Ramos (cell line): Measurements from ENCODE around the gene SNX30.

Experiments used
- in situ Hi-C: fragments of 300-500 bp; cut with MboI; formaldehyde crosslinking; loops from one replicate; pipeline ENCODE4 v1.14.3; 2022; ENCODE audit warnings: low sequenced_read_pairs; ENCODE audit not compliant: unreplicated experiment

Gene SNX30

DNA sequence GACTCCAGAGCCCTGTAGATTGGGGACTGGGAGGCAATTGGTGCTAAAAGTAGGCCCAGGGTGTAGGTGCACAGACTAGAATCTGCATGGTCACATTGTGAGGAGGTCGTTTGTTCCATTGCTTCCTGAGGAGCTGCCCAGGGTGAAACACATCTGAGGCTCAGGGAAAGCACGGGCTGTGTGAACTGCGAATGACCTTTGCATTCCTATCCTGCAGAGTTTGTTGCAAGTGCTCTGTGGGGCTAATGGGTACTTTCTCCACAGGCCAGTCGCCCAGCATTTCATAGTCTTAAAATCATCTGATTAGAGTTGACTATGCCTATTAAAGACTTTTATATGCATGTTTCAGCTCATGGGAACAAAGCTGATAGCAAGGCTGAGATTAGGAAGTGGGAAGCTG is 154.5 kb downstream of the SNX30 start:
- in situ Hi-C loops: no loop called here

DNA sequence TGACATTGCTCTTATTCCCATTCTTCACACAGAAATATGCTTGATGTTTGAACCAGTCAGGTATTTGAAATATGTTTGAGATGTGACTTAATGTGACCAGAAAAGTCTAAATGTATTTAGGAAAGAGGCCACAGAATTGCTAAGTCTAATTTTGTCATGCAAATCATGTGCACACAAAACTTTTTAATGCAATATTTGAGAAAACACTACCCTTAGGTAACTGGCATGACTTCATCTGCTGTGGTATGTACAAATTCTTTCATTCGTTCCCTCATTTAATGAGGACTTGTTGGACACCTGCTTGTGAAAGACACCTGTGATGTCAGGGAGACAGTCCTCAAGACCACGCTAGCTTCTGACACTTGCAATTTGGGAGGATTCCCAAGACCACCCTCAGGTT is 161.2 kb downstream of the SNX30 start:
- in situ Hi-C loops: no loop called here

DNA sequence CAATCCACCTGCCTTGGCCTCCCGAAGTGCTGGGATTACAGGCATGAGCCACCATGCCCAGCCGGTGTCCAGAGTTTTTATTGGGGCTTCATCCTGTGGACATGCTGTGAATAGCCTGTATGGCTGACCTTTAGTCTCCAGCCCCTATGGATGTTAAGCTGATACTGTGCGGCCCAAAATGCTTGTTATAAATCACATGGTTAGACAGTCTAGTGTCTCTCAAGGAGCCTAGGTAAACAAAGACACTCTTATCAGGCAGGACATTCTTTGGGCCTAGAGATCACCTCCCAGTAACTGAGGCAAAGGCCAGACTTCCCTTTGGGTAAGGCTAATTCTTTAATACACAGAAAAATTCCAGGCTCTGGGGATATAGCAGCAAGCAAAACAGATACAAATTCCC is 162.1 kb downstream of the SNX30 start:
- in situ Hi-C loops: no loop called here

DNA sequence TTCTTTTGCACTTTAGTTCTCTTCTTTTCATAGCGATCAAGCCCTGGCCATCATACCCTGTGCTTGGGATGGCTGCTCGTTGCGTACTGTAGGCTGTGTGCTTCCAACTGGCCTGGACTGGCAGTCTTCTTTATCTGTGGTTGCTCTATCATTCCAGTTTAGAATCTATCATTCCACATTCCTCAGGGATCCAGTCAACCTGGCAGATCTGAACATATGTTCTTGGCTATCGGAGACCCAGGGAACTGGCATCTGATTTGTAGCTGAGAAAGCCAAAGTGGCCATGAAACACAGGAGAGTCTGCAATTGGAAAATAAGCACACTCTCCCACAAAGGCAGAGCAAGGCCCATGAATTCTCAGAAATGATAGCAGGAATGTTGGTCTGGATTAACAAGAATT is 162.8 kb downstream of the SNX30 start:
- in situ Hi-C loops: no loop called here

DNA sequence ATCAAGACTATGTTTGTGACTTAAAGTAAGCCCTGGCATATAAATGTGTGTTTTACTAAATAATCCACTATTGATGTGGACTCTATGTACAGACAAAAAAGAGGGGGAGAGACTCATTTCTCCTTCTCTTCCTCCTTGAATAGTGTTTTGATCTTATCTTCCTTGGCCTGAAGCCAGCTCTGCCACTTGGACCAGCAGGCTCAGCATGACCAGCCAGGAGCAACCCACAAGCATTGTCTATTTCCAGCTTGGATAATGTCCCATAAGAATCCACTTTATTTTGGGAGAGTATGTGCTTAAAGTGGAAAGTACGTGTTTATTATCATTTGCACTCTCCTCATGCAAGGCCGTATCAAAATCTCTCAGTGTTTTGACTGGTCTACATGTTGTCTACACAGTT is 164.0 kb downstream of the SNX30 start:
- in situ Hi-C loops: no loop called here

DNA sequence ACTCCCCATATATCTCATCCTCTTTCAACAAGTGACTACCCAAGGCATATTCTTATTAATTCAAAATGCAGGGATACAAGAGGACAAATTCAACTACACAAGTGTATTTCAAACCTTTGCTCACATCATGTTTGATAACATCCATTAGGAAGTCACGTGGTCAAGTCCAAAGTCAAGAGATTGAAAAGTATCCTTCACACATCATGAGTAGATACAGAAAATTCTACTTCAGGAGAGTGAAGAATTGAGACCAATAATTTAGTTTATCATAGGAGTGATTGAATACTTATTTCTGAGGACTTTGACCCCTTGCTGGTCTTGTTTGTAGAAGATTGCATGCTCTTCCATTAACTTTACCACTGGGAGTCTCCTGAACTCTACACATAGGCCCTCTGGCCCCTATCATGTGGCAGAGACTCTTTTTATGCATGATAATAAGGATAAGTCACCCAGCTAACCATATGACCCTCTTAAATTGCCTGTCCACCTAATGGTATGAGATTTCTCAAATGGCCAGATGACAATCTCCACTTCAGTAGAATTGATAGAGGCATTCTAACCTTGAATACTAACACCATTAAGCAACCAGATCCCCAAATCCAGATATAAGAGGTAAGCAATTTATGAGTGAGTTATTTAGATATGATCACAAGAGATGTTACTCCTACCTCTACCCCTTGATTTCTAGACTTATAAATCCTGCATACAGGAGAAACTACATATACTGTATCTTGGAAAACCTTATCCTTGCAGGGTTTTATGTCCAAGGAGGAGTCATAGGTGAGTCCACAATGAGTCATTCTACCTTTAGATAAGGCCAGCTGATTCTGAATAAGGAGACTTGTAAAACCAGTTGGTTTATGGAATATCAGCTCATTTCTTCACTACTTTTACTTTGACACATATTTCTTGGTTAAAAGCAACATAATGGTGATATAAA is 166.8 kb downstream of the SNX30 start:
- in situ Hi-C loops: no loop called here

DNA sequence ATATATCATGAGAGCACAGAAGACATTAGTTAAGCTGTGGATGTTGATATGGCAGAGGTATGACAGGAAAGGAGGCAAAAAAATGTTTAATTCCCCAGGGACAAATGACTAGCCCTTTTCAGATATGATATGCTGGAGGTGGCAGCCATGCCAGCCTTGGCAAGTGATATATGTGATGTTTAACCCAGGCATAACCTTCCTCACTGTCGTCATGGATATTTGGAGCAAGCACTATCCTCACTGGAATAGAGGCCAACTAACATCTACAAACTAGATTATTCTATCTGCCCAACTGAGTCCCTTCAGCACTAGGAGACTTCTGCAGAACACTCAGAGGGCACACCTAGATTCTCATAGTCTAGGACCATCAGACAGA is 167.4 kb downstream of the SNX30 start:
- in situ Hi-C loops: no loop called here

DNA sequence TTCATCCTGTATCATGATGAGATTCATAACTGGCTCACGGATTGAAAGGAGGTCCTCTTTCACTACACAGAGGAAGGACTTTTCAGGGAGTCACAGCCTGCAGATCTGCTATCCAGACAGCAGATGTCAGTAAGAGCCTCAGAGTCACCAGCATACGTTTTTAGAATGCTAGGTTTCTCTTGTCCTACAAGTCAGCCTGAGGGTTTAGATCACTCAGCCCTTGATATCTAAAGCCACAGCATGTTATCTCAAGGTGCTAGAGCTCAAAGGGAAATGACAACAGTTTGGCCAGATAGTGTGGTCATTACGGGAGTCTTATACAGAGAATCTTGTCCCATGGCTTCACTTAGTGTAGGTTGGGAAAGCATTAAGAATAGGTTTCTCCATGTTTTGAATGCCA is 171.0 kb downstream of the SNX30 start:
- in situ Hi-C loops: no loop called here
